GM12873 (cell line): Measurements from ENCODE around the gene TEKTIP1.

Experiments used
- CTCF ChIP-seq: IDR thresholded peaks from 2 replicates; pipeline ENCODE4 v1.5.1; 2012; ENCODE audit warnings: low read depth, mild to moderate bottlenecking, moderate library complexity, low read length, control low read depth; ENCODE audit not compliant: insufficient read depth; ENCODE audit errors: missing control alignments

The TEKTIP1 gene

GRCh38 chr19:3575949-3576673 is 37.1 kb downstream of the TEKTIP1 start:
- TF ChIP-seq CTCF = no peak

GRCh38 chr19:3576696-3577443 is 37.9 kb downstream of the TEKTIP1 start:
- TF ChIP-seq CTCF = no peak

- TF ChIP-seq CTCF = no peak
These were observed 38.9 kb downstream of the TEKTIP1 start for GRCh38 chr19:3577723-3578344.

- no peak for TF ChIP-seq CTCF
These were observed 39.4 kb downstream of the TEKTIP1 start for GRCh38 chr19:3578390-3578789.

- TF ChIP-seq CTCF = no peak
These were observed 41.4 kb downstream of the TEKTIP1 start for GRCh38 chr19:3580156-3580934.

GRCh38 chr19:3585301-3586126 is 46.5 kb downstream of the TEKTIP1 start, which contains the start of gene GIPC3:
Gene GIPC3 (plus strand): TSS chr19:3585478. CDS start chr19:3585598, 120 bp downstream.
- no peak for TF ChIP-seq CTCF
